Ascending aorta (tissue), 2 donors: Measurements from ENCODE around the gene TRABD. TPM values are rescaled to one million over a fixed set of nuclear protein-coding genes. Genes with fewer than 3 reads are reported as not detected.

Source experiments
- DNase-seq, 2 donors: peaks; one replicate each; pipeline ENCODE4 v3.0.0-alpha.2; 2019; ENCODE audit warnings: low spot score in 2 of 2
- H3K27ac ChIP-seq, 2 donors: fragments of 200-600 bp; sonication (generic); one replicate each; pipeline ENCODE4 v1.5.1; 2016 to 2017; ENCODE audit warnings: mild to moderate bottlenecking in 1 of 2
- H3K27me3 ChIP-seq: fragments of 200-600 bp; sonication (generic); one replicate; pipeline ENCODE4 v1.5.1; 2017
- H3K36me3 ChIP-seq, 2 donors: fragments of 200-600 bp; sonication (generic); one replicate each; pipeline ENCODE4 v1.5.1; 2016
- H3K4me1 ChIP-seq, 2 donors: fragments of 200-600 bp; sonication (generic); one replicate each; pipeline ENCODE4 v1.5.1; 2016 to 2017; ENCODE audit warnings: mild to moderate bottlenecking in 1 of 2
- H3K4me3 ChIP-seq, 2 donors: fragments of 200-600 bp; sonication (generic); one replicate each; pipeline ENCODE4 v1.5.1; 2016 to 2017; ENCODE audit warnings: mild to moderate bottlenecking in 1 of 2
- H3K9me3 ChIP-seq, 2 donors: fragments of 200-600 bp; sonication (generic); one replicate each; pipeline ENCODE4 v1.5.1; 2016
- CTCF ChIP-seq, 3 experiments: fragments of 200-600 bp in 2 of 3; fragments of 450-650 bp in 1 of 3; sonication (generic) in 2 of 3; IDR thresholded peaks; one replicate each; pipeline ENCODE4 v1.5.1; 2016 to 2019; ENCODE audit warnings: antibody characterized with exemption in 3 of 3, mild to moderate bottlenecking in 1 of 3, moderate library complexity in 1 of 3
- intact Hi-C: fragments of 100-400 bp; cut with DNase I; formaldehyde crosslinking; loops from one replicate; pipeline ENCODE4 v1.15.1; 2023
- total RNA-seq: library from RNA; depleted of rRNA; stranded (reverse); fragments of >200 nt; gene quantifications from one replicate; pipeline ENCODE4 v1.1.0, GENCODE V29; 2016

TRABD gene
- total RNA-seq, 1 donor from 2014 or later, result 91.4 TPM

- H3K4me3 ChIP-seq, result no peak overlapping the region
- no peaks in the 10 kb centered on the region for H3K9me3 ChIP-seq
- TF ChIP-seq CTCF (IDR thresholded peaks at IDR 0.05), result no peak
- DNase-seq, result no peak
- no peaks in the 10 kb centered on the region for H3K4me1 ChIP-seq
- H3K36me3 ChIP-seq, result peaks cover 34 to 35% of the 10 kb centered on the region in 2 donors
- H3K27ac ChIP-seq, result no peak overlapping the region
- intact Hi-C loops, result no loop called here
- no peaks in the 10 kb centered on the region for H3K27me3 ChIP-seq
These were observed 46.9 kb downstream of the TRABD start for GRCh38 chr22:50232481-50233151.

- Histone ChIP-seq H3K9me3 (no peaks in the 10 kb centered on the region), H3K36me3 (peaks cover 29 to 32% of the 10 kb centered on the region in 2 donors), H3K27ac (no peak overlapping the region), H3K27me3 (no peaks in the 10 kb centered on the region), H3K4me3 (no peak overlapping the region), H3K4me1 (no peaks in the 10 kb centered on the region)
- intact Hi-C loops, result no loop called here
- no peak for TF ChIP-seq CTCF (IDR thresholded peaks at IDR 0.05)
- no peak for DNase-seq
These were observed 47.5 kb downstream of the TRABD start for GRCh38 chr22:50233223-50233622.

- Histone ChIP-seq H3K4me1 (peaks cover 0 to 9% of the 10 kb centered on the region in 2 donors), H3K27ac (no peak overlapping the region), H3K4me3 (no peak overlapping the region), H3K36me3 (peaks cover 29 to 31% of the 10 kb centered on the region in 2 donors), H3K27me3 (no peaks in the 10 kb centered on the region), H3K9me3 (no peaks in the 10 kb centered on the region)
- no peak for DNase-seq
- intact Hi-C loops, result no loop called here
- no peak for TF ChIP-seq CTCF (IDR thresholded peaks at IDR 0.05)
These were observed 51.2 kb downstream of the TRABD start for GRCh38 chr22:50236731-50237409.

DNA sequence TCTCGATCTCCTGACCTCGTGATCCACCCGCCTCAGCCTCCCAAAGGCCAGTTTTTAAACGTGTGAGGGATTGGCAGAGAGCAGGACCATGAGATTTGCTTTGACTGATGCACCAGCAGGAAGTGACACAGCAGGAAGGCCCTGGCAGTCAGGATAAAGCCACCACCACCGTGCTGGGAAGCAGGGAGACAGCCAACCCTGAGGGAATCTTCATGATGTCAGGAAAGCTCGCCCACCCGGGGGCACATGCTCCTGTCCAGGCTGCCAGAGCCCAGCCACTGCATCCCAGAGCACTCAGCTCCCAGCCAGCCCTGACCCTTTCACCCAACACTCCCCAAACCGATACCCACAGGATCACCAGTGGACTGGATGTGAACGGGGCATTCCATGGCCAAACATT is 53.0 kb downstream of the TRABD start:
- Histone ChIP-seq H3K27ac (no peak overlapping the region), H3K4me3 (no peak overlapping the region)
- intact Hi-C loops, result no loop called here

DNA sequence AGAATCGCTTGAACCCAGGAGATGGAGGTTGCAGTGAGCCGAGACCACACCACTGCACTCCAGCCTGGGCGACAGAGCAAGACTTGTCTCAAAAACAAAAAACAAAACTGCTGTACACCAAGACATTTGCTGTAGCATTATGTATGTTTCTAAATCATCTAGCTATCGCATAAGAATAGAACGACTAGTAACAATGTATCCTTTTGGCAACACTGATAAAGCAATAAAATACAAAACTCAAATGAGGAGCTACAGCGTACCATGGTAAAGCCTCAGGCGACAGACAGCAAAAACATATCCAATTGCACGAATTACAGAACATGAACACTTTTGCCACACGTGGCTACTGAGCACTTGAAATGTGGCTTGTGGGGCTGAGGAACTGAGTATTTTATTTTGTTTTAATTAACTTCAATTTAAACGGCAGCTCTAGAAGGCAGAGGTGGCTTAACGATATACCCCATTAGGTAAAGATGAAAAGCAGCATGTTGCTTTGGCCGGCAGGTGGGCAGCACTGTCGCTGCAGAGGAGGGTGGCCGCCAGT is 56.8 kb downstream of the TRABD start:
- intact Hi-C loops, result loop anchor here (5.0 kb wide), 2 partner anchors 40 to 385 kb away; partner anchors contain the start of genes ARSA and SELENOO
- no peaks in the 10 kb centered on the region for H3K9me3 ChIP-seq
- peak overlapping the region; percentile 70 to 91 for H3K4me3 ChIP-seq
- H3K27ac ChIP-seq, result no peak overlapping the region
- peaks cover 13 to 35% of the 10 kb centered on the region in 2 donors for H3K4me1 ChIP-seq
- H3K27me3 ChIP-seq, result no peaks in the 10 kb centered on the region
- no peak for DNase-seq
- TF ChIP-seq CTCF (IDR thresholded peaks at IDR 0.05), result no peak
- H3K36me3 ChIP-seq, result peaks cover 20 to 22% of the 10 kb centered on the region in 2 donors

More for the DNA sequence above, 53.0 kb downstream of the TRABD start:
- Histone ChIP-seq H3K36me3 (peaks cover 22 to 29% of the 10 kb centered on the region in 2 donors), H3K27me3 (no peaks in the 10 kb centered on the region), H3K9me3 (no peaks in the 10 kb centered on the region), H3K4me1 (peaks cover 8 to 26% of the 10 kb centered on the region in 2 donors)
- TF ChIP-seq CTCF (IDR thresholded peaks at IDR 0.05), result no peak
- DNase-seq, result no peak
